CD14-positive monocyte (primary cell): ENCODE measurements around the gene RHO. TPM values are rescaled to one million over a fixed set of nuclear protein-coding genes. Genes with fewer than 3 reads are reported as not detected.
A peak's percentile ranks its signal among the peaks of the same experiment; 100 is the strongest.

ENCODE experiments used
- DNase-seq, 3 donors: peaks; one replicate each; pipeline ENCODE4 v3.0.0-alpha.2; 2011 to 2022
- H2AFZ ChIP-seq: 2 replicates; pipeline ENCODE4 v1.6.0; 2012; ENCODE audit warnings: mild to moderate bottlenecking, low read depth, low read length, inconsistent platforms; ENCODE audit not compliant: insufficient read depth, poor library complexity, severe bottlenecking
- H3K27ac ChIP-seq, 2 donors: 1 replicate in 1 of 2; 2 replicates in 1 of 2; pipeline ENCODE4 v1.5.1; 2012 to 2013; ENCODE audit warnings: low read length in 2 of 2, control low read depth in 1 of 2, inconsistent platforms in 1 of 2, low read depth in 1 of 2, mild to moderate bottlenecking in 1 of 2
- H3K27me3 ChIP-seq, 2 donors: one replicate each; pipeline versions ENCODE4 v1.6.0 to v1.6.1; 2011 to 2013; ENCODE audit warnings: low read length in 2 of 2; ENCODE audit not compliant: control insufficient read depth in 2 of 2, insufficient read depth in 2 of 2
- H3K36me3 ChIP-seq, 2 donors: replicated peaks in 1 of 2; 1 replicate in 1 of 2; 2 replicates in 1 of 2; pipeline versions ENCODE4 v1.5.1 to v1.6.1; 2012 to 2013; ENCODE audit warnings: low read length in 2 of 2, control low read depth in 1 of 2, inconsistent platforms in 1 of 2, mild to moderate bottlenecking in 1 of 2; ENCODE audit not compliant: insufficient read depth in 2 of 2, control insufficient read depth in 1 of 2
- H3K4me1 ChIP-seq, 2 donors: 1 replicate in 1 of 2; 2 replicates in 1 of 2; pipeline versions ENCODE4 v1.5.1 to v1.6.1; 2012 to 2013; ENCODE audit warnings: low read length in 2 of 2, control low read depth in 1 of 2, inconsistent platforms in 1 of 2, mild to moderate bottlenecking in 1 of 2, moderate library complexity in 1 of 2; ENCODE audit not compliant: insufficient read depth in 2 of 2, control insufficient read depth in 1 of 2
- H3K4me2 ChIP-seq: replicated peaks from 2 replicates; pipeline ENCODE3; 2012; ENCODE audit warnings: low read length, moderate library complexity, mild to moderate bottlenecking; ENCODE audit not compliant: poor library complexity, severe bottlenecking; ENCODE audit errors: extremely low read depth
- H3K4me3 ChIP-seq, 3 experiments: fragments of 200-600 bp in 1 of 3; sonication (generic) in 1 of 3; replicated peaks in 1 of 3; 1 replicate in 2 of 3; 2 replicates in 1 of 3; pipeline ENCODE4 v1.5.1; 2011 to 2013; ENCODE audit warnings: low read length in 3 of 3, mild to moderate bottlenecking in 3 of 3, control low read depth in 2 of 3, low read depth in 2 of 3, inconsistent platforms in 1 of 3, moderate library complexity in 1 of 3
- H3K79me2 ChIP-seq: 2 replicates; pipeline ENCODE4 v1.6.0; 2012; ENCODE audit warnings: mild to moderate bottlenecking, control low read depth, inconsistent platforms, low read length, moderate library complexity; ENCODE audit not compliant: insufficient read depth
- H3K9ac ChIP-seq: 2 replicates; pipeline ENCODE4 v1.6.0; 2017; ENCODE audit warnings: low read length, mild to moderate bottlenecking; ENCODE audit not compliant: insufficient read depth, poor library complexity, severe bottlenecking
- H3K9me3 ChIP-seq, 2 donors: replicated peaks in 1 of 2; 1 replicate in 1 of 2; 2 replicates in 1 of 2; pipeline versions ENCODE4 v1.5.1 to v1.6.1; 2012 to 2013; ENCODE audit warnings: low read length in 2 of 2, control low read depth in 1 of 2; ENCODE audit not compliant: control insufficient read depth in 1 of 2, insufficient read depth in 1 of 2
- H4K20me1 ChIP-seq: 2 replicates; pipeline ENCODE4 v1.6.0; 2012; ENCODE audit warnings: mild to moderate bottlenecking, low read length, control low read depth, moderate library complexity; ENCODE audit not compliant: insufficient read depth
- H3K27ac Mint-ChIP-seq, 7 donors: one replicate each; pipeline ENCODE4 v1.8.0; 2020; ENCODE audit warnings: mild to moderate bottlenecking in 7 of 7, mixed read lengths in 7 of 7, moderate library complexity in 6 of 7, inconsistent platforms in 2 of 7
- H3K27me3 Mint-ChIP-seq, 3 donors: one replicate each; pipeline ENCODE4 v1.8.0; 2021 to 2022; ENCODE audit warnings: low read depth in 3 of 3, mild to moderate bottlenecking in 3 of 3, mixed read lengths in 3 of 3, moderate library complexity in 3 of 3, inconsistent platforms in 1 of 3
- H3K36me3 Mint-ChIP-seq, 2 donors: one replicate each; pipeline ENCODE4 v1.8.0; 2020; ENCODE audit warnings: mixed read lengths in 2 of 2, inconsistent platforms in 1 of 2, mild to moderate bottlenecking in 1 of 2
- H3K4me1 Mint-ChIP-seq: one replicate; pipeline ENCODE4 v1.8.0; 2020; ENCODE audit warnings: mild to moderate bottlenecking, mixed read lengths
- H3K4me3 Mint-ChIP-seq, 2 donors: one replicate each; pipeline ENCODE4 v1.8.0; 2020; ENCODE audit warnings: mild to moderate bottlenecking in 2 of 2, mixed read lengths in 2 of 2, moderate library complexity in 1 of 2
- H3K9me3 Mint-ChIP-seq, 7 donors: one replicate each; pipeline ENCODE4 v1.8.0; 2020 to 2022; ENCODE audit warnings: mixed read lengths in 7 of 7, mild to moderate bottlenecking in 6 of 7, moderate library complexity in 6 of 7, inconsistent platforms in 2 of 7
- WGBS: methylation state at CpG from one replicate; pipeline ENCODE4 v1.1.5; 2013; ENCODE audit warnings: missing lambda C conversion rate; ENCODE audit not compliant: insufficient coverage; 5-methylcytosine and 5-hydroxymethylcytosine counted together
- intact Hi-C, 2 donors: fragments of 100-400 bp; cut with micrococcal nuclease; formaldehyde crosslinking; loops; one replicate each; pipeline versions ENCODE4 v1.15.0 to v1.15.1; 2023
- polyA plus RNA-seq, 3 donors: library from polyadenylated mRNA; depleted of rRNA in 1 of 3; unstranded in 2 of 3; stranded (reverse) in 1 of 3; fragments of 300-500 nt in 2 of 3; fragments of >200 nt in 1 of 3; fragmentation: Illumina TruSeq in 2 of 3; gene quantifications; 1 replicate in 2 of 3; 2 replicates in 1 of 3; pipeline ENCODE4 v1.2.3, GENCODE V29; 2012 to 2021
- TF ChIP-seq, protein P1 (sequence below): fragments of 200-600 bp; IDR thresholded peaks from one replicate; pipeline ENCODE4 v1.8.0; 2022; ENCODE audit warnings: antibody characterized with exemption, mild to moderate bottlenecking

Gene RHO
- polyA plus RNA-seq, 3 donors, result 0.03 TPM; not detected in 2

DNA sequence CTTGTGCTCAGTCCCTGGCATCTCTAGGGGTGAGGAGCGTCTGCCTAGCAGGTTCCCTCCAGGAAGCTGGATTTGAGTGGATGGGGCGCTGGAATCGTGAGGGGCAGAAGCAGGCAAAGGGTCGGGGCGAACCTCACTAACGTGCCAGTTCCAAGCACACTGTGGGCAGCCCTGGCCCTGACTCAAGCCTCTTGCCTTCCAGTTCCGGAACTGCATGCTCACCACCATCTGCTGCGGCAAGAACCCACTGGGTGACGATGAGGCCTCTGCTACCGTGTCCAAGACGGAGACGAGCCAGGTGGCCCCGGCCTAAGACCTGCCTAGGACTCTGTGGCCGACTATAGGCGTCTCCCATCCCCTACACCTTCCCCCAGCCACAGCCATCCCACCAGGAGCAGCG lies 5.0 kb downstream of the RHO start:
- DNase-seq, result no peak
- Histone ChIP-seq H2AFZ (no peak overlapping the region), H3K9ac (no peak overlapping the region), H3K4me1 (peaks cover 0 to 7% of the 10 kb centered on the region in 2 donors), H3K27me3 (no peaks in the 10 kb centered on the region), H3K4me3 (no peak overlapping the region), H3K4me2 (no peak overlapping the region), H3K27ac (no peak overlapping the region), H4K20me1 (no peaks in the 10 kb centered on the region), H3K36me3 (no peaks in the 10 kb centered on the region), H3K9me3 (no peaks in the 10 kb centered on the region), H3K79me2 (no peaks in the 10 kb centered on the region)
- WGBS, result 98% methylated on average over 11 of the region's 16 CpGs
- Mint-ChIP-seq H3K27ac (no peak overlapping the region), H3K4me1 (peaks cover 2% of the 10 kb centered on the region), H3K4me3 (no peak overlapping the region), H3K9me3 (no peaks in the 10 kb centered on the region), H3K36me3 (no peaks in the 10 kb centered on the region), H3K27me3 (peaks cover 4 to 6% (median 5%) of the 10 kb centered on the region in 3 donors)
- TF ChIP-seq, protein P1, sequence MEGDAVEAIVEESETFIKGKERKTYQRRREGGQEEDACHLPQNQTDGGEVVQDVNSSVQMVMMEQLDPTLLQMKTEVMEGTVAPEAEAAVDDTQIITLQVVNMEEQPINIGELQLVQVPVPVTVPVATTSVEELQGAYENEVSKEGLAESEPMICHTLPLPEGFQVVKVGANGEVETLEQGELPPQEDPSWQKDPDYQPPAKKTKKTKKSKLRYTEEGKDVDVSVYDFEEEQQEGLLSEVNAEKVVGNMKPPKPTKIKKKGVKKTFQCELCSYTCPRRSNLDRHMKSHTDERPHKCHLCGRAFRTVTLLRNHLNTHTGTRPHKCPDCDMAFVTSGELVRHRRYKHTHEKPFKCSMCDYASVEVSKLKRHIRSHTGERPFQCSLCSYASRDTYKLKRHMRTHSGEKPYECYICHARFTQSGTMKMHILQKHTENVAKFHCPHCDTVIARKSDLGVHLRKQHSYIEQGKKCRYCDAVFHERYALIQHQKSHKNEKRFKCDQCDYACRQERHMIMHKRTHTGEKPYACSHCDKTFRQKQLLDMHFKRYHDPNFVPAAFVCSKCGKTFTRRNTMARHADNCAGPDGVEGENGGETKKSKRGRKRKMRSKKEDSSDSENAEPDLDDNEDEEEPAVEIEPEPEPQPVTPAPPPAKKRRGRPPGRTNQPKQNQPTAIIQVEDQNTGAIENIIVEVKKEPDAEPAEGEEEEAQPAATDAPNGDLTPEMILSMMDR, result no peak
- intact Hi-C loops, result no loop called here

DNA sequence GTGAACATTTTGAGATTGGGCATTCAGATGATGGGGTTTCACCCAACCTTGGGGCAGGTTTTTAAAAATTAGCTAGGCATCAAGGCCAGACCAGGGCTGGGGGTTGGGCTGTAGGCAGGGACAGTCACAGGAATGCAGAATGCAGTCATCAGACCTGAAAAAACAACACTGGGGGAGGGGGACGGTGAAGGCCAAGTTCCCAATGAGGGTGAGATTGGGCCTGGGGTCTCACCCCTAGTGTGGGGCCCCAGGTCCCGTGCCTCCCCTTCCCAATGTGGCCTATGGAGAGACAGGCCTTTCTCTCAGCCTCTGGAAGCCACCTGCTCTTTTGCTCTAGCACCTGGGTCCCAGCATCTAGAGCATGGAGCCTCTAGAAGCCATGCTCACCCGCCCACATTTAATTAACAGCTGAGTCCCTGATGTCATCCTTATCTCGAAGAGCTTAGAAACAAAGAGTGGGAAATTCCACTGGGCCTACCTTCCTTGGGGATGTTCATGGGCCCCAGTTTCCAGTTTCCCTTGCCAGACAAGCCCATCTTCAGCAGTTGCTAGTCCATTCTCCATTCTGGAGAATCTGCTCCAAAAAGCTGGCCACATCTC lies 6.1 kb downstream of the RHO start:
- H4K20me1 ChIP-seq, result no peaks in the 10 kb centered on the region
- DNase-seq, result no peak

More for the DNA sequence above, 6.1 kb downstream of the RHO start:
- peaks cover 3 to 5% (median 5%) of the 10 kb centered on the region in 3 donors for H3K27me3 Mint-ChIP-seq
- intact Hi-C loops, result no loop called here
- H3K4me3 ChIP-seq, result no peak overlapping the region
- no peaks in the 10 kb centered on the region for H3K36me3 ChIP-seq
- no peaks in the 10 kb centered on the region for H3K27me3 ChIP-seq
- TF ChIP-seq, protein P1, result no peak
- WGBS, result 95% methylated on average over 4 of the region's 4 CpGs
- H3K27ac Mint-ChIP-seq, result peak overlapping the region in 1 of 7 donors; percentile 17
- H3K9ac ChIP-seq, result no peak overlapping the region
- H3K79me2 ChIP-seq, result no peaks in the 10 kb centered on the region
- no peaks in the 10 kb centered on the region for H3K36me3 Mint-ChIP-seq
- no peak overlapping the region for H2AFZ ChIP-seq
- no peak overlapping the region for H3K27ac ChIP-seq
- H3K4me1 ChIP-seq, result peaks cover 0 to 7% of the 10 kb centered on the region in 2 donors
- no peaks in the 10 kb centered on the region for H3K9me3 ChIP-seq
- peaks cover 1% of the 10 kb centered on the region for H3K4me1 Mint-ChIP-seq
- no peak overlapping the region for H3K4me3 Mint-ChIP-seq
- H3K4me2 ChIP-seq, result no peak overlapping the region
- H3K9me3 Mint-ChIP-seq, result no peaks in the 10 kb centered on the region
